SKM-1 (cell line): ENCODE measurements around the gene NPLOC4.

Source experiments
- DNase-seq: peaks from one replicate; lab custom pipeline; 2025; ENCODE audit not compliant: unreplicated experiment; lab: John Stamatoyannopoulos, UW

NPLOC4 gene

DNA sequence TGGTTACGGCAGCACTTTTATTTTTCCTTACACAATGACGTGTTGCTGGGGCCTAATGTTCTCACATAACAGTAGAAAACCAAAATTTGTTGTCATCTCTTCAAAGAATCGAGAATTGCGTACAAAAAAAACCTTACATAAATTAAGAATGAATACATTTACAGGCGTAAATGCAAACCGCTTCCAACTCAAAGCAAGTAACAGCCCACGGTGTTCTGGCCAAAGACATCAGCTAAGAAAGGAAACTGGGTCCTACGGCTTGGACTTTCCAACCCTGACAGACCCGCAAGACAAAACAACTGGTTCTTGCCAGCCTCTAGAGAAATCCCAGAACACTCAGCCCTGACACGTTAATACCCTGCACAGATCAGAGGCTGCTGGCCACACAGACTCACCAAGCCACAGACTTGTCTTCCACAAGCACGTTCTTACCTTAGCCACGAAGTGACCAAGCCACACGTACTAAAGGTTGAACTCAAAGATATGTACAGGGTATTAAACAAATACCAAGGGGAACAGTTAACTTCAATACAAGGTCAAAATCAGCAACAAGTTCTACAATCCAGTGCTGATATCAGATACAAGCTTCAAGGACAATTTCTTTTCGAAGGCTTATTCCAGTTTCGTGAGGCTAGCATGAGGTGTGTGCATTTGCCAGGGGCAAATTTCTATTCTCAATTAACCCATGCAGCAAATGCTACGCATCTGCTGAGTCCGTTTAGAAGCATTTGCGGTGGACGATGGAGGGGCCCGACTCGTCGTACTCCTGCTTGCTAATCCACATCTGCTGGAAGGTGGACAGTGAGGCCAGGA is 126.7 kb downstream of the NPLOC4 start:
- no peak for DNase-seq

- no peak for DNase-seq
Measured at GRCh38 chr17:81509207-81509971, 127.5 kb downstream of the NPLOC4 start.

DNA sequence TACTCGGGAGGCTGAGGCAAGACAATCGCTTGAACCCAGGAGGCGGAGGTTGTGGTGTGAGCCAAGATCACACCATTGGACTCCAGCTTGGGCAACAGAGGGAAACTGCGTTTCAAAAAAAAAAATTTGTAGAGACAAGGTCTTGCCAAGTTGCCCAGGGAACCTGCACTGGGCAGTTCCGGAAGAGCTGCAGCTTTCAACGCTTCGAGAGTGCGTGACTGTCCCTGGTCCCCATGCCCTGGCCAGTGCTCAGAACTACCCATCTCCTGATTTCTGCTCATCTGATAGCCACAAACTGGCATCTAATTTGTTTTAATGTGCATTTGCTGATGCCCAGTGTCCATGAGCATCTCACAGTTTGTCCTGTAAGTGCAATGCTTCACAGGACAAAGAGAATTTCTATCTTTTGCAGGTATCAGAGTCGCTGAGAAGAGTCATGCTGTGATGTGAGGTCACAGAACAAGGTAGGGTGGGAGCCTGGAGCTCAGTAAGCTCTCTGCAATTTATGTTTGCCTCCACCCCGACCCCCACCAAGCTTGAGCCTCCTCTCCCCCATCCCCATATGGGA is 128.2 kb downstream of the NPLOC4 start:
- no peak for DNase-seq
